ENCODE measurements around the gene NBAS. TPM values are rescaled to one million over a fixed set of nuclear protein-coding genes. Genes with fewer than 3 reads are reported as not detected.
"Not testable (repeated sequence)": the region's sequence is repeated elsewhere in the genome, so short reads cannot be mapped to it uniquely, and the experiment has no call there.

The NBAS gene
- total and polyA plus RNA-seq, 2 donors (not counting 1 experiment from before 2014, with no cell fraction given), result 27.0 to 124 TPM

GRCh38 chr2:15323227-15323626, 237.9 kb downstream of the NBAS start:
- Histone ChIP-seq H4K20me1 (ENCODE audit: control insufficient read depth, extremely low read depth, insufficient read depth, low read length) (no peaks in the 10 kb centered on the region), H3K4me3 (replicated peaks in 1 of 4; ENCODE audit: control extremely low read depth in 1 of 4, insufficient read depth in 1 of 4, low read depth in 3 of 4, low read length in 4 of 4) (no peak overlapping the region), H2AFZ (ENCODE audit: low read length) (no peak overlapping the region), H3K36me3 (ENCODE audit: control insufficient read depth, insufficient read depth, low read length) (peaks cover 1% of the 10 kb centered on the region), H3K79me2 (ENCODE audit: control insufficient read depth, insufficient read depth, low read length) (no peaks in the 10 kb centered on the region), H3K27ac (ENCODE audit: insufficient read depth, low read length) (no peak overlapping the region), H3K27me3 (ENCODE audit: control insufficient read depth, insufficient read depth, low read length) (no peaks in the 10 kb centered on the region), H3K4me2 (ENCODE audit: extremely low read depth, insufficient read depth, low read length) (no peak overlapping the region), H3K4me1 (ENCODE audit: control insufficient read depth, extremely low read depth, insufficient read depth, low read length) (no peaks in the 10 kb centered on the region), H3K9me3 (ENCODE audit: control insufficient read depth, insufficient read depth, low read depth, low read length) (no peaks in the 10 kb centered on the region), H3K9ac (ENCODE audit: insufficient read depth, low read length) (no peak overlapping the region)
- TF ChIP-seq EZH2 (IDR thresholded peaks at IDR 0.05; ENCODE audit: low read length, missing control alignments) (no peak), CTCF (conservative IDR thresholded peaks at IDR 0.05 in 1 of 2, IDR thresholded peaks at IDR 0.05 in 1 of 2; ENCODE audit: low read depth in 1 of 2, low read length in 2 of 2) (no peak)
- no peak for DNase-seq (ENCODE audit: low read depth in 2 of 2)

GRCh38 chr2:15321481-15321880, 239.7 kb downstream of the NBAS start:
- H4K20me1 ChIP-seq (ENCODE audit: control insufficient read depth, extremely low read depth, insufficient read depth, low read length); H3K4me2 ChIP-seq (ENCODE audit: extremely low read depth, insufficient read depth, low read length); H3K79me2 ChIP-seq (ENCODE audit: control insufficient read depth, insufficient read depth, low read length); H3K9me3 ChIP-seq (ENCODE audit: control insufficient read depth, insufficient read depth, low read depth, low read length); H3K9ac ChIP-seq (ENCODE audit: insufficient read depth, low read length); H2AFZ ChIP-seq (ENCODE audit: low read length); H3K27ac ChIP-seq (ENCODE audit: insufficient read depth, low read length); DNase-seq (ENCODE audit: low read depth in 2 of 2); H3K27me3 ChIP-seq (ENCODE audit: control insufficient read depth, insufficient read depth, low read length); H3K4me1 ChIP-seq (ENCODE audit: control insufficient read depth, extremely low read depth, insufficient read depth, low read length); H3K36me3 ChIP-seq (ENCODE audit: control insufficient read depth, insufficient read depth, low read length); H3K4me3 ChIP-seq (replicated peaks in 1 of 4; ENCODE audit: control extremely low read depth in 1 of 4, insufficient read depth in 1 of 4, low read depth in 3 of 4, low read length in 4 of 4): not testable (repeated sequence)

GRCh38 chr2:15316370-15316814, 244.7 kb downstream of the NBAS start:
- no peaks in the 10 kb centered on the region for H3K4me1 ChIP-seq (ENCODE audit: control insufficient read depth, extremely low read depth, insufficient read depth, low read length)
- H3K9me3 ChIP-seq (ENCODE audit: control insufficient read depth, insufficient read depth, low read depth, low read length), result no peaks in the 10 kb centered on the region
- H4K20me1 ChIP-seq (ENCODE audit: control insufficient read depth, extremely low read depth, insufficient read depth, low read length), result no peaks in the 10 kb centered on the region
- no peak for DNase-seq (ENCODE audit: low read depth in 2 of 2)
- no peak overlapping the region for H3K27ac ChIP-seq (ENCODE audit: insufficient read depth, low read length)
- H3K27me3 ChIP-seq (ENCODE audit: control insufficient read depth, insufficient read depth, low read length), result no peaks in the 10 kb centered on the region
- no peak overlapping the region for H3K4me3 ChIP-seq (replicated peaks in 1 of 4; ENCODE audit: control extremely low read depth in 1 of 4, insufficient read depth in 1 of 4, low read depth in 3 of 4, low read length in 4 of 4)
- TF ChIP-seq EZH2 (IDR thresholded peaks at IDR 0.05; ENCODE audit: low read length, missing control alignments) (no peak), CTCF (conservative IDR thresholded peaks at IDR 0.05 in 1 of 2, IDR thresholded peaks at IDR 0.05 in 1 of 2; ENCODE audit: low read depth in 1 of 2, low read length in 2 of 2) (no peak)
- no peak overlapping the region for H3K9ac ChIP-seq (ENCODE audit: insufficient read depth, low read length)
- no peak overlapping the region for H3K4me2 ChIP-seq (ENCODE audit: extremely low read depth, insufficient read depth, low read length)
- H3K79me2 ChIP-seq (ENCODE audit: control insufficient read depth, insufficient read depth, low read length), result no peaks in the 10 kb centered on the region
- no peaks in the 10 kb centered on the region for H3K36me3 ChIP-seq (ENCODE audit: control insufficient read depth, insufficient read depth, low read length)
- no peak overlapping the region for H2AFZ ChIP-seq (ENCODE audit: low read length)
